Islet of Langerhans (tissue), 1 donor: ENCODE measurements around the gene MREG.
"Not testable (repeated sequence)": the region's sequence is repeated elsewhere in the genome, so short reads cannot be mapped to it uniquely, and the experiment has no call there.

Experiments
- FAIRE-seq: peaks from one replicate; lab custom pipeline; 2011; peaks lifted over from hg19 to GRCh38; lab: Jason Lieb, UNC

MREG gene

GRCh38 chr2:216021768-216022565 lies 8.6 kb upstream of the MREG start:
- no peak for FAIRE-seq

GRCh38 chr2:216018709-216019108 lies 5.4 kb upstream of the MREG start:
- no peak for FAIRE-seq

GRCh38 chr2:216017365-216017764 lies 4.0 kb upstream of the MREG start:
- FAIRE-seq: peak; percentile 45

GRCh38 chr2:216016581-216016980 lies 3.2 kb upstream of the MREG start:
- FAIRE-seq: peak; percentile 64

- FAIRE-seq: no peak
These were observed 2.5 kb upstream of the MREG start for GRCh38 chr2:216015722-216016464.

- no peak for FAIRE-seq
These were observed 1.6 kb upstream of the MREG start for GRCh38 chr2:216014986-216015385.

GRCh38 chr2:216014006-216014405 lies 655 bp upstream of the MREG start:
- FAIRE-seq: no peak

- no peak for FAIRE-seq
These were observed 596 bp downstream of the MREG start for GRCh38 chr2:216012830-216013079.

- peak; percentile 9 for FAIRE-seq
These were observed 1.1 kb downstream of the MREG start for GRCh38 chr2:216012133-216012829.

- FAIRE-seq: not testable (repeated sequence)
These were observed 4.1 kb downstream of the MREG start for GRCh38 chr2:216009215-216009614.

GRCh38 chr2:216008387-216008786 lies 5.0 kb downstream of the MREG start:
- FAIRE-seq: no peak

GRCh38 chr2:216006164-216006663 lies 7.1 kb downstream of the MREG start:
- no peak for FAIRE-seq

GRCh38 chr2:216004697-216005283 lies 8.6 kb downstream of the MREG start:
- no peak for FAIRE-seq

GRCh38 chr2:216003876-216004696 lies 9.3 kb downstream of the MREG start:
- no peak for FAIRE-seq

- FAIRE-seq: no peak
These were observed 10.7 kb downstream of the MREG start for GRCh38 chr2:216002693-216003092.

GRCh38 chr2:216002101-216002678 lies 11.2 kb downstream of the MREG start:
- FAIRE-seq: no peak

GRCh38 chr2:216001216-216002100 lies 11.9 kb downstream of the MREG start:
- no peak for FAIRE-seq

GRCh38 chr2:215998636-215999035 lies 14.7 kb downstream of the MREG start:
- FAIRE-seq: no peak

GRCh38 chr2:215997219-215997618 lies 16.1 kb downstream of the MREG start:
- no peak for FAIRE-seq

GRCh38 chr2:215994911-215995310 lies 18.4 kb downstream of the MREG start:
- FAIRE-seq: no peak
